ENCODE measurements around the gene ART4.
A peak's percentile ranks its signal among the peaks of the same experiment; 100 is the strongest.

ART4 gene

GRCh38 chr12:14843425-14843887 lies at the start of gene ART4:
TSS of gene ART4 (minus strand) at chr12:14843526. CDS start at chr12:14843113, 413 bp downstream.
- DNase-seq = no peak

- DNase-seq = no peak
Observed at GRCh38 chr12:14892726-14893505, 49.6 kb upstream of the ART4 start.

- DNase-seq = no peak
Observed at GRCh38 chr12:14890701-14891100, 47.4 kb upstream of the ART4 start.

- DNase-seq = no peak
Observed at GRCh38 chr12:14886271-14886670, 42.9 kb upstream of the ART4 start.

- DNase-seq = no peak
Observed at GRCh38 chr12:14885718-14886221, 42.4 kb upstream of the ART4 start, which contains the start of gene MGP. TSS of gene MGP (minus strand) at chr12:14885854. CDS start at chr12:14885791, 63 bp downstream.

GRCh38 chr12:14884458-14884878 lies 41.1 kb upstream of the ART4 start:
- DNase-seq = peak; percentile 10 to 45

- DNase-seq = no peak
Observed at GRCh38 chr12:14883686-14884085, 40.4 kb upstream of the ART4 start.

- no peak for DNase-seq
Observed at GRCh38 chr12:14880890-14881453, 37.6 kb upstream of the ART4 start.

GRCh38 chr12:14879222-14879933 lies 36.1 kb upstream of the ART4 start:
- no peak for DNase-seq

GRCh38 chr12:14878488-14878887 lies 35.2 kb upstream of the ART4 start:
- no peak for DNase-seq

GRCh38 chr12:14876833-14877232 lies 33.5 kb upstream of the ART4 start:
- DNase-seq = no peak

GRCh38 chr12:14874882-14875281 lies 31.6 kb upstream of the ART4 start:
- DNase-seq = no peak

GRCh38 chr12:14873440-14874185 lies 30.3 kb upstream of the ART4 start:
- DNase-seq = no peak

- DNase-seq = no peak
Observed at GRCh38 chr12:14871886-14872285, 28.6 kb upstream of the ART4 start.

GRCh38 chr12:14871247-14871646 lies 27.9 kb upstream of the ART4 start:
- no peak for DNase-seq

GRCh38 chr12:14868916-14869506 lies 25.7 kb upstream of the ART4 start:
- no peak for DNase-seq

GRCh38 chr12:14860490-14860889 lies 17.2 kb upstream of the ART4 start:
- DNase-seq = no peak

GRCh38 chr12:14858513-14858912 lies 15.2 kb upstream of the ART4 start:
- DNase-seq = no peak

GRCh38 chr12:14854586-14855183 lies 11.4 kb upstream of the ART4 start:
- DNase-seq = no peak

GRCh38 chr12:14853961-14854360 lies 10.6 kb upstream of the ART4 start:
- DNase-seq = no peak

- no peak for DNase-seq
Observed at GRCh38 chr12:14852880-14853279, 9.6 kb upstream of the ART4 start.

All from NCI-H2081 (cell line).